Dermis blood vessel endothelial cell (primary cell): ENCODE data around the gene MYCBPAP. TPM values are rescaled to one million over a fixed set of nuclear protein-coding genes. Genes with fewer than 3 reads are reported as not detected.

Experiments
- DNase-seq: peaks from one replicate; pipeline ENCODE4 v3.0.0; 2010
- total RNA-seq: library from RNA; depleted of rRNA; stranded (reverse); fragments of >200 nt; gene quantifications from 2 replicates; pipeline ENCODE4 v1.2.3, GENCODE V29; 2014

MYCBPAP gene
- total RNA-seq, 1 donor from 2014 or later, result 0.34 TPM

GRCh38 chr17:50537721-50538548 lies 29.7 kb downstream of the MYCBPAP start:
- DNase-seq, result no peak

GRCh38 chr17:50538549-50539410 lies 30.5 kb downstream of the MYCBPAP start:
- no peak for DNase-seq

GRCh38 chr17:50539762-50540559 lies 31.7 kb downstream of the MYCBPAP start:
- no peak for DNase-seq

- DNase-seq, result no peak
Measured at GRCh38 chr17:50540560-50541401, 32.5 kb downstream of the MYCBPAP start.

GRCh38 chr17:50541402-50541715 lies 33.1 kb downstream of the MYCBPAP start:
- DNase-seq, result no peak

- peak; percentile 85 for DNase-seq
Measured at GRCh38 chr17:50541716-50542688, 33.8 kb downstream of the MYCBPAP start.

GRCh38 chr17:50542795-50543774 lies 34.8 kb downstream of the MYCBPAP start:
- DNase-seq, result no peak

- no peak for DNase-seq
Measured at GRCh38 chr17:50544516-50544915, 36.3 kb downstream of the MYCBPAP start.

GRCh38 chr17:50545311-50545710 lies 37.1 kb downstream of the MYCBPAP start:
- no peak for DNase-seq

- no peak for DNase-seq
Measured at GRCh38 chr17:50546701-50547034, 38.4 kb downstream of the MYCBPAP start.

GRCh38 chr17:50547035-50547735 lies 38.9 kb downstream of the MYCBPAP start, which contains the start of gene SPATA20:
TSS of gene SPATA20 (plus strand) at chr17:50547174. CDS start at chr17:50547209, 35 bp downstream.
- DNase-seq, result peak; percentile 95

GRCh38 chr17:50547736-50548083 lies 39.5 kb downstream of the MYCBPAP start:
- no peak for DNase-seq

GRCh38 chr17:50548831-50549230 lies 40.6 kb downstream of the MYCBPAP start:
- DNase-seq, result no peak

GRCh38 chr17:50549256-50549941 lies 41.2 kb downstream of the MYCBPAP start:
- DNase-seq, result no peak

- no peak for DNase-seq
Measured at GRCh38 chr17:50549969-50550368, 41.7 kb downstream of the MYCBPAP start.

- DNase-seq, result peak; percentile 92
Measured at GRCh38 chr17:50550661-50551432, 42.6 kb downstream of the MYCBPAP start.

GRCh38 chr17:50551433-50551815 lies 43.2 kb downstream of the MYCBPAP start:
- no peak for DNase-seq

- no peak for DNase-seq
Measured at GRCh38 chr17:50551884-50552283, 43.6 kb downstream of the MYCBPAP start.
